HUES64 (cell line): Measurements from ENCODE around the gene STAC3.

ENCODE experiments used
- H3K27ac ChIP-seq: 2 replicates; pipeline ENCODE4 v1.7.0; 2013; ENCODE audit warnings: low read depth, low read length, inconsistent platforms
- H3K27me3 ChIP-seq: 2 replicates; pipeline ENCODE4 v1.6.1; 2013; ENCODE audit warnings: mild to moderate bottlenecking, low read length; ENCODE audit not compliant: insufficient read depth
- H3K36me3 ChIP-seq: 2 replicates; pipeline ENCODE4 v1.6.1; 2013; ENCODE audit warnings: mild to moderate bottlenecking, low read length; ENCODE audit not compliant: insufficient read depth
- H3K4me1 ChIP-seq: 2 replicates; pipeline ENCODE4 v1.6.1; 2013; ENCODE audit warnings: mild to moderate bottlenecking, low read length, moderate library complexity; ENCODE audit not compliant: insufficient read depth
- H3K4me3 ChIP-seq: 2 replicates; pipeline ENCODE4 v1.5.1; 2013; ENCODE audit warnings: mild to moderate bottlenecking, low read length, moderate library complexity
- H3K9ac ChIP-seq: 2 replicates; pipeline ENCODE4 v1.6.1; 2013; ENCODE audit warnings: mild to moderate bottlenecking, low read depth, low read length
- H3K9me3 ChIP-seq: 2 replicates; pipeline ENCODE4 v1.6.1; 2013; ENCODE audit warnings: low read depth, low read length; ENCODE audit not compliant: insufficient read depth
- WGBS: fragments of 150-250, 120-280 bp; methylation state at CpG from one replicate; pipeline ENCODE4 v1.1.7; 2013; ENCODE audit warnings: missing lambda C conversion rate; 5-methylcytosine and 5-hydroxymethylcytosine counted together

STAC3 gene

DNA sequence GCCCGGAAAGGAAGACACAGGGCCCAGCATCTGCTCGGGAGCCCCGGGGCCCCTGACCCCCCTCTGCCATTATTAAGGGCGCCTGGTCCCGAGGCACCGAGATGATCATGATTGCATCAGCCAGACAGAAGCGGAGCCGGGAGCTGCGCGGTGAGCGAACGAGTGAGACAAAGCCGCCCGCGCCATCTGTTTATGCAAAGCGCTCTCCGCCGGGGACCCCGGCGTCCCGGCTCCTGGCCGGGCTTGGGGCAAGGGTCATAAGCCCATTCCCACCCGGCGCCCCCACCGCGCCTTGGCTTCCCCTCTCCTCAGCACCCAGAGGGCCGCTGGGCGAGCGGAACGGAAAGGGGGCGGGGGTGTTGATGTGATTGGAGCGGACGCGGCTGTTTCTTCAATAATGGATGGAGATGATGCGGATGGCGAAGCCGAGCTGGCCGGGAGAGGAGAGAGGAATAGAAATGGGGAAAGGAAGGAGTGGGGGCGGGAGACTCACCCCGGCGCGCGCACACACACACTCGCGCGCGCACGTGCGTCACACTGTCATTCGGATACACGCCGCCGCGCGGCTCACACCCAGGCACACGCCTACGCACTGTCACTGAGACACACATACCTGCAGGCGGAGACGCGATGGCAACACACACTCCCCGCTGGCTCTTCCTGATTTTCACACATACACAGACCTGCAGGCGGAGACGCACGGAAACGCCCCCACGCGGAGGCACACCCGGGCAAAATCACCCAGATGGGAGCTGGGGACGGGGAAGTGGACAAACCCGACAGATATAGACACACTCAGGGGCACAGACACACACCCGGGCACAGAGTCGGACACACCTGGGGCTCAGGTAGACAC lies 10.7 kb downstream of the STAC3 start:
- peaks cover 14% of the 10 kb centered on the region for H3K4me1 ChIP-seq
- peak overlapping the region; percentile 69 for H3K9ac ChIP-seq
- peak overlapping the region; percentile 57 for H3K4me3 ChIP-seq
- peaks cover 84% of the 10 kb centered on the region for H3K27me3 ChIP-seq
- 1% methylated on average over 68 of the region's 72 CpGs for WGBS
- no peak overlapping the region for H3K27ac ChIP-seq
- no peaks in the 10 kb centered on the region for H3K36me3 ChIP-seq
- no peaks in the 10 kb centered on the region for H3K9me3 ChIP-seq

GRCh38 chr12:57239587-57240065 lies 11.4 kb downstream of the STAC3 start:
- H3K36me3 ChIP-seq, result peaks cover under 1% of the 10 kb centered on the region; the same call in 1 of the 2 replicates
- no peak overlapping the region for H3K27ac ChIP-seq
- peaks cover 90% of the 10 kb centered on the region for H3K27me3 ChIP-seq
- H3K9me3 ChIP-seq, result no peaks in the 10 kb centered on the region
- peaks cover 14% of the 10 kb centered on the region for H3K4me1 ChIP-seq
- 2% methylated on average over 14 of the region's 14 CpGs for WGBS
- H3K9ac ChIP-seq, result peak overlapping the region; percentile 69
- H3K4me3 ChIP-seq, result peak overlapping the region; percentile 57

- H3K27ac ChIP-seq, result no peak overlapping the region
- peaks cover 7% of the 10 kb centered on the region for H3K36me3 ChIP-seq
- H3K4me3 ChIP-seq, result peak overlapping the region; percentile 57
- no peaks in the 10 kb centered on the region for H3K9me3 ChIP-seq
- H3K9ac ChIP-seq, result no peak overlapping the region
- 3% methylated on average over 47 of the region's 47 CpGs for WGBS
- peaks cover 85% of the 10 kb centered on the region for H3K27me3 ChIP-seq
- H3K4me1 ChIP-seq, result peaks cover 14% of the 10 kb centered on the region
Measured at GRCh38 chr12:57238854-57239554, 12.0 kb downstream of the STAC3 start.

DNA sequence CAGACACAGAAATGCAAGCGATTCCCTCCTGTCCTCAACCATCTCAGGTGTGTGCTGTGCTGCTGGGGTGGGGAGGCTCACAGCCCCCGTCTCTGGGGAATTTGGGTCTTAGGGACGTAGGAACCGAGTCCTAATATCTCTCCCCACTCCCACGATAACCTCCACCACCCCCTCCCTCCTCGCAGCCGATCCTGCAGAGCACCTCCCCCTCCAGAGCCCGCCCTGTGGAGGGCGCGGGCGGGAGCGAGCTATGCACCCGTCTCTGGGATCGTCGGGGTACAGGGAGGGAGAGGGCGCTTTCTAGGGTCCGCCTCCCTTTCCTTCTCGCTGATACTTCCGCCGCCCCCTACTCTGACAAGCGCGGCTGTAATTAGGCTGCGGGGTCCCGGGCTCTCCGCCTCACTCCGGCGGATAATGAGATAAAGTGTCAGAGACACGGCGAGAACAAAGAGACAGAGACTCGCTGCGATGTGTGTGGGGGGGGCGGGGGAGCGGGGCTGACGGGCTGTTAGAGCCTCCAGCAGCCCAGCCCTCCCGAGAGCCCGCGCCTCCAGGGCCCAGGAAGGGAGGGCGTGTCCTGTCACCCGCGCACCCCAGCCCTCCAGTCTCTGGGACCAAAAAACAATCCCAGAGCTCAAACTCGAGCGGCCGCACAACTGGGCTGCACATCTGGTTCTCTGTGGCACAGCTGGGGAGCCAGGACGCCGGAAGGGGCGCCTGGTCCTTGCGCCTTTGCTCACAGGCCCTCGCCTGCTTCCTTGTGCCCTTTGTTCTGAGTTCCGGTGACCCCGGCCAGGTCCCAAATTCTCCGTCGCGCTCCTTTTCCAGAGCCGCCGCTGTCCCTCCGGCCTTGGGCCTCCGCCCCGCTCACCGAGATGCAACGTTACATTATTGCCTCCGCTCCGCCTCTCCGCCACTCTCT lies 12.8 kb downstream of the STAC3 start:
- Histone ChIP-seq H3K9ac (no peak overlapping the region), H3K27me3 (peaks cover 82% of the 10 kb centered on the region), H3K27ac (no peak overlapping the region), H3K36me3 (peaks cover 15% of the 10 kb centered on the region), H3K4me1 (peaks cover 14% of the 10 kb centered on the region), H3K4me3 (peak overlapping the region; percentile 57), H3K9me3 (no peaks in the 10 kb centered on the region)
- WGBS, result 3% methylated on average over 61 of the region's 63 CpGs

DNA sequence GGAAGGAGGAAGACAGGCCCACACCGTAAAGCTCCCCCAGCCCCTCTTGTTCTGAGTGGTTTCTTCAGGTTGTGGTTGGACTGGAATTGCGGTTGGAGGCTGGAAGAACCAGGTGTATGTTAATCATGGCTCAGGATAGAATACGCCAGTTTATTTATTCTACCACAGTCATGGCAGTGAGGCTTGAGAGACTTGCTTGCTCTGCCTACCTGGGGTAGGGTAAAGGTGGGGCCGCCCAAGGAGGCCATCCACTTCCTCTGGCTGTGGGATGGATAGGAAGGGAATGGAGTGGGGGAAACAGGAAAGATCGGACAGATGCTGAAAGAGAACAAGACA lies 13.4 kb downstream of the STAC3 start:
- H3K9me3 ChIP-seq, result no peaks in the 10 kb centered on the region
- peak overlapping the region; percentile 57; the same call in 1 of the 2 replicates for H3K4me3 ChIP-seq
- H3K4me1 ChIP-seq, result peaks cover 14% of the 10 kb centered on the region
- no peak overlapping the region for H3K9ac ChIP-seq
- 54% methylated on average over 4 of the region's 5 CpGs for WGBS
- no peak overlapping the region for H3K27ac ChIP-seq
- H3K36me3 ChIP-seq, result peaks cover 21% of the 10 kb centered on the region
- peaks cover 79% of the 10 kb centered on the region for H3K27me3 ChIP-seq

DNA sequence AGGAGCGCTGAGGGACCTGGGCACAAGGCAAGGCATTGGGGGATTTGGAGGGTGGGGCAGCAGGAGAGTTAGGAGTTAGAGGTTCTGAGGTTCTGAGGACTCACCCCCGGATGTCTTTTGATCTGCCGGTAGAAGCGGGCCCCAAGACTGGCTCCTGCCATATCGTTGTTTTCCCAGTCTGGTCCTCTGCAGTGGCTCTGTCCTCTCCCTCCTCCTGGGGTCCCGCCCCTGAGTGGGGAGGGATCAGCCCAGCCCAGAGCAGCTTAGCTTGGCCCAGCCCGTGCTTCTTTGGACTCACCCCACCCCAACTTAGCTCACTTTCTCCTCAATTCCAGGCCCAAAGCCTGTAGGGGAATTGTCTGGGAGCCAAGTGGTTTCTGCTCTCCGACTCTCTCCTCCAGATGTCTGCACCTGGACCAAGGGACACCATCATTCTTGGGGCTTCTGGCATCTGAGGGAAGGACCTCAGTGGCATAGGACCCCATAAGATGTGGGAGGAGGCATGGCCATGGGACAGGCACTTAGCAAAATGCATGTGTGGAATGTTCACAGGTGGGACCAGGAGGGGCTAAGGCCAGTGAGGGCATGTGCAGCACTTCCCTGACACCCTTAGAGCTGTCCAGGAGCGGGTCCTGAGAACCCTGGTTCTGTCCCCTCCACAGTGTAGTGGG lies 13.9 kb downstream of the STAC3 start:
- Histone ChIP-seq H3K4me1 (peaks cover 14% of the 10 kb centered on the region), H3K4me3 (peak overlapping the region; percentile 57; the same call in 1 of the 2 replicates), H3K9ac (no peak overlapping the region), H3K27ac (no peak overlapping the region), H3K27me3 (peaks cover 74% of the 10 kb centered on the region), H3K9me3 (no peaks in the 10 kb centered on the region), H3K36me3 (peaks cover 26% of the 10 kb centered on the region)
- 44% methylated on average over 8 of the region's 9 CpGs for WGBS

DNA sequence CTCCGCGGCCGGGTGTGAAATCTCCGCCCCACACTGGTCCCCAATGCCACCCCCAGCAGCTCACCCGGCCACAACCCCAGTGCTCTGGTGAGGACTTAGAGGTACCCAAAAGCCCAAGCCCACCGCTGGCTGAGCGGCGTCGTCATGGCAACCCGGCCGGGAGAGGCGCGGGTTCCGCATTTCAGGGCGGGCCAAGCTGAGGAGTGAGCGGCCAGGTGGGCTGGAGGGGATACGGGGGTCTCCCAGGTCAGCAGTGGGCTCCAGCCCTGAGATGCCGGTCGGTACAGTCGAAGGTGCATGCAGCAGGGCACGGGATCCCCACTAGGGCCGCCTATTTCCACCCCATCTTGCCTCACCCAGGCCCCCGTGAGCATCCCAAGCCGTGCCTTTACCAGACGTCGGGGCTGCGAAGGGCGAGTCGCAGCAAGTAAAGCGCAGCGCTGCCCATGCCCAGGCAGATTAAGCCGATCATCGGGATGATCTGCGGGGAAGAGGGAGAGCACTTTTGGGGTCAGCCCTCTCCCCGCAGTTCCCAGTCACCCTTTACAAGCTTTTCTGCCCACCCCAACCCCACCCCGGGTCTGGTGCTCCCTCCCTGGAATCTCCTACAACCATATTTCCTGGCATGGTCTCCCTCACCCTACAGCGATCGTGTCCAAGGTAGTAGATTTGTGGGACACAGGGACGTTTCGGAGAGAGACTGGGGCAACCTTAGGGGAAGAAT lies 14.6 kb downstream of the STAC3 start:
- Histone ChIP-seq H3K4me1 (peaks cover 13% of the 10 kb centered on the region), H3K27ac (no peak overlapping the region), H3K4me3 (peak overlapping the region; percentile 8; the same call in 1 of the 2 replicates), H3K27me3 (peaks cover 67% of the 10 kb centered on the region), H3K9me3 (no peaks in the 10 kb centered on the region), H3K9ac (no peak overlapping the region), H3K36me3 (peaks cover 33% of the 10 kb centered on the region)
- 40% methylated on average over 40 of the region's 40 CpGs for WGBS

DNA sequence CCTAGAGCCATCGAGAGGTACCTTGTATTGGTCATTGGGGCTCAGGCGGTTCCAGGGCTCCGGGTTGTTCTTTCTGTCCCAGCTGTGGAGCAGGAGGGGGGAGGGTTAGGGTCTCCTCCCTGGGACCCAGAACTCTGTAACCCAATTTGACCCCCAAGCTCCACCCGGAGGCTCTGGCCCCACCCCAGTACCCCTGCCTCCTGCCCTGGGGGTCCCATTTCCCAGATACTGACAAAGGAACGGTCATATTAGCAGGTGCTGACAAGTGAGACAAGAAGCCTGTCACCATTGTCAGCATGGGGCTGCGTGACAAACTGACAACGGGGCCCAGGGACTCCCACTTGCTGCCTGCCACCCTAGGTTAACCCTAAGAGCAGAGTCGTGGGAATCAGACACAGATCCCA lies 15.3 kb downstream of the STAC3 start:
- Histone ChIP-seq H3K36me3 (peaks cover 39% of the 10 kb centered on the region), H3K27ac (no peak overlapping the region), H3K9me3 (no peaks in the 10 kb centered on the region), H3K4me1 (peaks cover 12% of the 10 kb centered on the region), H3K9ac (no peak overlapping the region), H3K4me3 (no peak overlapping the region), H3K27me3 (peaks cover 60% of the 10 kb centered on the region)
- WGBS, result 74% methylated on average over 8 of the region's 8 CpGs

- Histone ChIP-seq H3K36me3 (peaks cover 40% of the 10 kb centered on the region), H3K27me3 (peaks cover 55% of the 10 kb centered on the region), H3K4me3 (no peak overlapping the region), H3K9ac (no peak overlapping the region), H3K4me1 (peaks cover 14% of the 10 kb centered on the region), H3K9me3 (no peaks in the 10 kb centered on the region), H3K27ac (no peak overlapping the region)
- WGBS, result 61% methylated on average over 26 of the region's 26 CpGs
Measured at GRCh38 chr12:57235017-57235727, 15.8 kb downstream of the STAC3 start.
